Transverse colon (tissue), 4 donors: ENCODE measurements around the gene TACC2. TPM values are rescaled to one million over a fixed set of nuclear protein-coding genes. Genes with fewer than 3 reads are reported as not detected.

Experiments
- DNase-seq: peaks from one replicate; pipeline ENCODE4 v3.0.0-alpha.2; 2019
- H3K27ac ChIP-seq, 4 donors: fragments of 200-600 bp; sonication (generic); 2 replicates each; pipeline ENCODE4 v1.5.1; 2016 to 2018; ENCODE audit warnings: inconsistent platforms in 4 of 4
- H3K27me3 ChIP-seq: fragments of 200-600 bp; sonication (generic); 2 replicates; pipeline ENCODE4 v1.5.1; 2017; ENCODE audit warnings: inconsistent platforms
- H3K36me3 ChIP-seq, 4 donors: fragments of 200-600 bp; sonication (generic); 2 replicates each; pipeline ENCODE4 v1.5.1; 2017 to 2019; ENCODE audit warnings: inconsistent platforms in 4 of 4
- H3K4me1 ChIP-seq, 4 donors: fragments of 200-600 bp; sonication (generic); 2 replicates each; pipeline ENCODE4 v1.5.1; 2017 to 2020; ENCODE audit warnings: inconsistent platforms in 4 of 4
- H3K4me3 ChIP-seq, 4 donors: fragments of 200-600 bp; sonication (generic); 1 replicate in 1 of 4; 2 replicates in 3 of 4; pipeline versions ENCODE4 v1.5.1 to v1.6.1; 2017 to 2019; ENCODE audit warnings: inconsistent platforms in 4 of 4
- H3K9me3 ChIP-seq, 2 donors: fragments of 200-600 bp; sonication (generic); 2 replicates each; pipeline ENCODE4 v1.5.1; 2017 to 2019; ENCODE audit warnings: inconsistent platforms in 2 of 2
- EP300 ChIP-seq: sonication (generic); formaldehyde crosslinking; IDR thresholded peaks from one replicate; pipeline ENCODE4 v1.6.1; 2017; ENCODE audit warnings: antibody characterized with exemption, low read depth
- POLR2A ChIP-seq: fragments of 450-650 bp; IDR thresholded peaks from one replicate; pipeline ENCODE4 v1.6.1; 2016; ENCODE audit warnings: antibody characterized with exemption, mild to moderate bottlenecking, moderate library complexity
- POLR2AphosphoS5 ChIP-seq, 3 donors: sonication (generic); formaldehyde crosslinking; IDR thresholded peaks; one replicate each; pipeline ENCODE4 v1.6.1; 2016; ENCODE audit warnings: antibody characterized with exemption in 3 of 3
- WGBS, 2 donors: methylation state at CpG; one replicate each; pipeline ENCODE4 v1.1.5; 2018; ENCODE audit warnings: low coverage in 1 of 2; 5-methylcytosine and 5-hydroxymethylcytosine counted together
- in situ Hi-C, 4 donors: fragments of 200-750 bp; cut with MboI; loops; one replicate each; pipeline versions ENCODE4 v1.15.0 to v1.15.1; 2017; ENCODE audit warnings: low sequenced_read_pairs in 3 of 4, low pct_ligation_motif_present in 1 of 4, low pct_unique_long_range_greater_than_20kb in 1 of 4
- intact Hi-C: fragments of 100-400 bp; cut with DNase I; formaldehyde crosslinking; loops from one replicate; pipeline ENCODE4 v1.15.1; 2023; ENCODE audit warnings: low total_unique reads
- total RNA-seq, 4 donors: library from RNA; depleted of rRNA; stranded (reverse); fragments of >200 nt; gene quantifications; one replicate each; pipeline ENCODE4 v1.1.0, GENCODE V29; 2016
- TF ChIP-seq, protein P1 (sequence below), 5 experiments: fragments of 200-600 bp in 3 of 5; fragments of 450-650 bp in 2 of 5; sonication (generic) in 3 of 5; IDR thresholded peaks; 1 replicate in 2 of 5; 2 replicates in 3 of 5; pipeline ENCODE4 v1.5.1; 2016 to 2017; ENCODE audit warnings: antibody characterized with exemption in 5 of 5, inconsistent platforms in 3 of 5, mild to moderate bottlenecking in 2 of 5, moderate library complexity in 1 of 5

TACC2 gene
- total RNA-seq, 4 donors from 2014 or later: 65.9 to 178 (median 101) TPM

DNA sequence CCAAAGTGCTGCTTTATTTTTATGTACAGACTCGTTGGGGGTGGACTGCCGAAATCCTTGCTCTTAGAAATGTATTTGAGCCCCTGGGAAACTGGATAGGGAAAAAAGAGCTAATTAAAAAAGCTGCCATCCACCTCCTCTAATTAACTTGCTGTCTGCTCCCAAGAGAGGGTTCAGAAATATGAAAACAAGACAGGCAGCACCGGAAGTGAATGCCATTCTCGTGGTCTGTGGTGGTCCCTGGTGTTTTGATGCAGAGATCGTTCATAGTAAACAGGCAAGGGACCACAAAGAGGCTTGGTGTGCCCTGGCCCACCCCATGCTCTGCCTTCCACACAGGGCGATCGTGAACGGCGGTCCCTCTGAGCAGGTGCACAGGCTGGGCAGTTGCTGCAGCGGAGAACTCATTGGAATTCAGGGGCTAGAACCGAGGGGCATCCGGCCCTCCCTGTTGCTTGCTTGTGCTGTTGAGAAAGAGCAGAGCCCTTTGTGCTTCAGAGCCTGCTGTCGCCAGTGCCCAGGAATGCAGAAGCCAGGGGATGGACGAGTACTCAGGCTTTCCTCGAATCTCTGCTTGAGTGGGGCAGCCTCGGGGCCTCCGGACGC is 203.1 kb downstream of the TACC2 start:
- Histone ChIP-seq H3K4me3 (no peak overlapping the region), H3K27ac (peak overlapping the region; percentile 11 to 62 (median 42)), H3K36me3 (peaks cover 0 to 1% (median 0%) of the 10 kb centered on the region in 4 donors), H3K4me1 (peaks cover 5 to 19% (median 9%) of the 10 kb centered on the region in 4 donors), H3K9me3 (no peaks in the 10 kb centered on the region), H3K27me3 (no peaks in the 10 kb centered on the region)
- TF ChIP-seq POLR2AphosphoS5 (IDR thresholded peaks at IDR 0.05): peak; percentile 10 to 70 (median 16)
- no peak for TF ChIP-seq POLR2A
- TF ChIP-seq, protein P1, sequence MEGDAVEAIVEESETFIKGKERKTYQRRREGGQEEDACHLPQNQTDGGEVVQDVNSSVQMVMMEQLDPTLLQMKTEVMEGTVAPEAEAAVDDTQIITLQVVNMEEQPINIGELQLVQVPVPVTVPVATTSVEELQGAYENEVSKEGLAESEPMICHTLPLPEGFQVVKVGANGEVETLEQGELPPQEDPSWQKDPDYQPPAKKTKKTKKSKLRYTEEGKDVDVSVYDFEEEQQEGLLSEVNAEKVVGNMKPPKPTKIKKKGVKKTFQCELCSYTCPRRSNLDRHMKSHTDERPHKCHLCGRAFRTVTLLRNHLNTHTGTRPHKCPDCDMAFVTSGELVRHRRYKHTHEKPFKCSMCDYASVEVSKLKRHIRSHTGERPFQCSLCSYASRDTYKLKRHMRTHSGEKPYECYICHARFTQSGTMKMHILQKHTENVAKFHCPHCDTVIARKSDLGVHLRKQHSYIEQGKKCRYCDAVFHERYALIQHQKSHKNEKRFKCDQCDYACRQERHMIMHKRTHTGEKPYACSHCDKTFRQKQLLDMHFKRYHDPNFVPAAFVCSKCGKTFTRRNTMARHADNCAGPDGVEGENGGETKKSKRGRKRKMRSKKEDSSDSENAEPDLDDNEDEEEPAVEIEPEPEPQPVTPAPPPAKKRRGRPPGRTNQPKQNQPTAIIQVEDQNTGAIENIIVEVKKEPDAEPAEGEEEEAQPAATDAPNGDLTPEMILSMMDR (IDR thresholded peaks at IDR 0.05): no peak
- in situ Hi-C loops (no loop called here), intact Hi-C loops (no loop called here)
- no peak for DNase-seq
- 67 to 77% methylated on average over 5 to 18 of the region's 18 CpGs for WGBS, 2 donors

GRCh38 chr10:122194251-122194650 is 205.3 kb downstream of the TACC2 start:
- in situ Hi-C loops: no loop called here
- peaks cover 5 to 19% (median 9%) of the 10 kb centered on the region in 4 donors for H3K4me1 ChIP-seq
- H3K36me3 ChIP-seq: peaks cover 0 to 7% (median 0%) of the 10 kb centered on the region in 4 donors
- intact Hi-C loops: no loop called here
- 88 to 94% methylated on average over 5 to 9 of the region's 9 CpGs for WGBS, 2 donors
- H3K4me3 ChIP-seq: no peak overlapping the region
- DNase-seq: no peak
- no peaks in the 10 kb centered on the region for H3K9me3 ChIP-seq
- TF ChIP-seq, protein P1 (IDR thresholded peaks at IDR 0.05): no peak
- TF ChIP-seq POLR2A: no peak
- H3K27me3 ChIP-seq: no peaks in the 10 kb centered on the region
- no peak overlapping the region for H3K27ac ChIP-seq

- H3K36me3 ChIP-seq: peaks cover 0 to 7% (median 0%) of the 10 kb centered on the region in 4 donors
- no peak overlapping the region for H3K27ac ChIP-seq
- in situ Hi-C loops: no loop called here
- intact Hi-C loops: no loop called here
- H3K4me3 ChIP-seq: no peak overlapping the region
- no peak for DNase-seq
- no peaks in the 10 kb centered on the region for H3K27me3 ChIP-seq
- TF ChIP-seq POLR2AphosphoS5 (IDR thresholded peaks at IDR 0.05): no peak
- no peak for TF ChIP-seq POLR2A
- TF ChIP-seq, protein P1 (IDR thresholded peaks at IDR 0.05): no peak
- no peak for TF ChIP-seq EP300
- H3K9me3 ChIP-seq: no peaks in the 10 kb centered on the region
- 89 to 93% methylated on average over 10 to 12 of the region's 12 CpGs for whole genome bisulfite sequencing, 2 donors
- H3K4me1 ChIP-seq: peaks cover 0 to 7% (median 0%) of the 10 kb centered on the region in 4 donors
Measured at GRCh38 chr10:122196218-122196617, 207.3 kb downstream of the TACC2 start.

DNA sequence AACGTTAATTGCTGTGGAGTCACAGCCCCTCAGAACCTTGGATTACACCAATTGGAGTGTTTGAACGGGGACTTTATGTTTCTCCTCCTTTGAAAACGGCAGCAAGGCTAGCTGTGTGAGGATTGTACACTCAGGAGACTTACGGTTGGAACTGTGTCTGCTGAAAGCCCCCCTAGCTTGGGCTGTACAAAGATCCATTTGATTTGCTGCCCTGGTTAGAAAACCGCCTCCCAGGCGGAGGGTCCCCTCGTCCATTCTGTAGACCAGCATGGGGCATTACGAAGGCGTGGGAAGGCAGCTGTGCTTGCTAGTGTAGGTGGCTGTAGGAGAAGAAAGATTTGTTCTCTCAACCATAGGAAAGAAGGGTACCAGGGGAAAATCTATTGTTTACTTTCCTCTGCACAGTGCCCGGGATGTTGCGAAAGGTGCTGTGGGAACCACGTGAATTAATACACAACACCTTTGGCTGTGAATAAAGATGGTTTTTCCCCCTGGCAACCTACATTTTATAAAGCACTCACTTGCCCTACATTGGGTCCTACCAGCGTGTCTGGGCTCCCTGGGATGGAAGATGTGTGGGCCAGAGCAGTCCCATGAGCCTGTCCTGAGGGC is 208.8 kb downstream of the TACC2 start:
- intact Hi-C loops (no loop called here), in situ Hi-C loops (no loop called here)
- DNase-seq: no peak
- Histone ChIP-seq H3K4me3 (no peak overlapping the region), H3K9me3 (no peaks in the 10 kb centered on the region), H3K27ac (no peak overlapping the region), H3K36me3 (peaks cover 0 to 7% (median 0%) of the 10 kb centered on the region in 4 donors), H3K4me1 (no peaks in the 10 kb centered on the region), H3K27me3 (no peaks in the 10 kb centered on the region)
- no peak for TF ChIP-seq EP300
- no peak for TF ChIP-seq POLR2A
- TF ChIP-seq, protein P1 (IDR thresholded peaks at IDR 0.05): no peak
- WGBS, 2 donors: 56 to 90% methylated on average over 2 to 13 of the region's 13 CpGs
